ENCODE results near the gene TMEM231. TPM values are rescaled to one million over a fixed set of nuclear protein-coding genes. Genes with fewer than 3 reads are reported as not detected.
A peak's percentile ranks its signal among the peaks of the same experiment; 100 is the strongest.

The TMEM231 gene
- total and polyA plus RNA-seq, 9 of the 15 experiments (the other 6 are each of a cell fraction or from before 2014, with no cell fraction given) = 1.6 to 27.6 (median 9.1) TPM

DNA sequence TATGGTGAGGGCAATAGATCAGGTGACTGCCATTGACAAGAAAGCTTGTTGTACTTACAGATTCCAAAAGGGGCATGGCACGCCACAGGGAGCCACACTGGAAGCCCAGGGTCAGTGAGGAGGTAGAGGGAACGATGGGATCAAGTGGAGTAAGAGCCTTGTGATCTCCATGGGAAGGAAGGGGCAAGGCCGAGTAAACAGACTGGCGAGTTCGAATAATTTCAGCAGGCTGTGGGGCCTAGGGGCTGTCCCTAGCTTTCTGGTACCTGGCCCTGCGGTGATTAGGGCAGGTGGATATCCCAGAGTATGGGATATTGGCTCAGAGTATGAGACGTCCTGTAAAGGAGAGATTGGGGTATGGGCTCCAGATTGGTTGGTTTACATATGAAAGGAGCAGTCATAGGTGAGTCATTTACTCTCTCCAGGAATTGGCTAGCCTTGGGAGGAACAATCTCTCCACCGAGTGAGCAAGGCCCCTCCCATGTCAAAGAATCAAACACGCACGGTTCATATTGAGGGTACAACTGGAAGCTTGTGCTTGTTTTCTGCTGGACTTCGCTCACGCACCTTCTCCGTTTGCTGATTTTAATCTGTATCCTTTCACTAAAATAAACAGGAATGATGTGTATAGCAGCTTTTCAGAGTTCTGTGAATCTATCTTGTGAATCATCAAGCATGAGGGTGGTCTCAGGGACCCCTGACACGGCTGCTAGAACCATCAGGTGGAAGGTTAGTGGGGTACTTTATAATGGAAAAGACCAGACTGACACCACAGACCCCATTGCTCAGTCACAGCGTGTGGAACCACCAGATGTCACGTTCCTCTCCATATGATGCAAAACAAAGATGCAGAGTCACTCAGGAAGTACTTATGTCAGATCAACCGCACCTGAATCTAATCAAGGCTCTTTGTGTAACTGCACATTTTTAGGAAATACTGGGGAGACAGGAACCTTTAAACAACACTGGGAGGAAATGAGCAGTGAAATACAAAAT is 38.1 kb upstream of the TMEM231 start:
- DNase-seq (ENCODE audit: extremely low read depth in 1 of 4, low spot score in 3 of 4) (peak; percentile 41 to 73 (median 60)), FAIRE-seq (peak; percentile 92), ATAC-seq (peak; percentile 86)
- POLR2A ChIA-PET = interaction anchor here (1.5 kb wide), 1 partner anchor 21 kb away, joined by 3 read pairs; no protein-coding TSS in a partner anchor
- in situ Hi-C loops (cut with MboI) (no loop called here), intact Hi-C loops (cut with micrococcal nuclease) (loop anchor here (1.0 kb wide), 1 partner anchor 27 kb away; no protein-coding TSS in a partner anchor)
- Histone ChIP-seq H2AFZ (ENCODE audit: low read depth, low read length) (peak overlapping the region; percentile 82), H3K4me1 (replicated peaks in 1 of 2; ENCODE audit: control insufficient read depth in 2 of 2, insufficient read depth in 2 of 2, low read length in 2 of 2) (peaks cover 11 to 34% of the 10 kb centered on the region in 2 experiments; a peak in 4 of 5 replicates), H3K9me3 (replicated peaks; ENCODE audit: control insufficient read depth, insufficient read depth, low read depth, low read length) (no peaks in the 10 kb centered on the region), H3K9ac (ENCODE audit: insufficient read depth in 1 of 2, low read depth in 2 of 2, low read length in 2 of 2) (peak overlapping the region in 1 of 2 experiments; percentile 62; a peak in 3 of 4 replicates), H3K4me2 (ENCODE audit: insufficient read depth, low read length) (peak overlapping the region; percentile 72), H3K4me3 (no peak overlapping the region), H3K9me1 (ENCODE audit: control insufficient read depth, insufficient read depth, low read length) (no peaks in the 10 kb centered on the region), H4K20me1 (replicated peaks; ENCODE audit: control insufficient read depth, insufficient read depth, low read length) (no peaks in the 10 kb centered on the region), H3K79me2 (ENCODE audit: control insufficient read depth, insufficient read depth, low read length) (no peaks in the 10 kb centered on the region), H3K27ac (ENCODE audit: extremely low read depth, low read depth, low read length) (peak overlapping the region; percentile 79), H3K27me3 (ENCODE audit: control insufficient read depth in 2 of 2, insufficient read depth in 2 of 2, low read length in 2 of 2) (no peaks in the 10 kb centered on the region), H3K36me3 (ENCODE audit: control insufficient read depth, insufficient read depth, low read length) (peaks cover 5% of the 10 kb centered on the region; the same call in 1 of the 3 replicates)
- CTCF ChIA-PET (ENCODE audit: low intra/inter-chr PET ratio) = no interaction called here
- 24% methylated on average over 17 of the region's 17 CpGs for WGBS (ENCODE audit: insufficient coverage, low coverage, missing lambda C conversion rate)
- no TSS peak for BruUV-seq (replicated peaks)
- TF ChIP-seq ZNF175 (CRISPR knock-in tag; IDR thresholded peaks at IDR 0.05; ENCODE audit: low read depth) = peak; percentile 92
- no peak for TF ChIP-seq POU5F1 (IDR thresholded peaks at IDR 0.05; ENCODE audit: borderline replicate concordance, low read depth, low read length, partially characterized antibody)
- no peak for TF ChIP-seq HSF4 (CRISPR knock-in tag; IDR thresholded peaks at IDR 0.05; ENCODE audit: borderline replicate concordance)
- TF ChIP-seq SRSF9 (IDR thresholded peaks at IDR 0.05; ENCODE audit: borderline replicate concordance, low read depth, low read length) = no peak
- no peak for TF ChIP-seq FOXA1 (IDR thresholded peaks at IDR 0.05; ENCODE audit: borderline replicate concordance)
- peak; percentile 30 for TF ChIP-seq TBP (optimal IDR thresholded peaks at IDR 0.05; ENCODE audit: low read depth, low read length)
- 0 out of 2 replicates have a peak, but pooled peaks have one; percentile 16 for TF ChIP-seq IFI16 (CRISPR knock-in tag; IDR thresholded peaks at IDR 0.05)
- TF ChIP-seq RBM22 (IDR thresholded peaks at IDR 0.05; ENCODE audit: low read depth, low read length, poor library complexity, severe bottlenecking) = no peak
- TF ChIP-seq, protein P1, sequence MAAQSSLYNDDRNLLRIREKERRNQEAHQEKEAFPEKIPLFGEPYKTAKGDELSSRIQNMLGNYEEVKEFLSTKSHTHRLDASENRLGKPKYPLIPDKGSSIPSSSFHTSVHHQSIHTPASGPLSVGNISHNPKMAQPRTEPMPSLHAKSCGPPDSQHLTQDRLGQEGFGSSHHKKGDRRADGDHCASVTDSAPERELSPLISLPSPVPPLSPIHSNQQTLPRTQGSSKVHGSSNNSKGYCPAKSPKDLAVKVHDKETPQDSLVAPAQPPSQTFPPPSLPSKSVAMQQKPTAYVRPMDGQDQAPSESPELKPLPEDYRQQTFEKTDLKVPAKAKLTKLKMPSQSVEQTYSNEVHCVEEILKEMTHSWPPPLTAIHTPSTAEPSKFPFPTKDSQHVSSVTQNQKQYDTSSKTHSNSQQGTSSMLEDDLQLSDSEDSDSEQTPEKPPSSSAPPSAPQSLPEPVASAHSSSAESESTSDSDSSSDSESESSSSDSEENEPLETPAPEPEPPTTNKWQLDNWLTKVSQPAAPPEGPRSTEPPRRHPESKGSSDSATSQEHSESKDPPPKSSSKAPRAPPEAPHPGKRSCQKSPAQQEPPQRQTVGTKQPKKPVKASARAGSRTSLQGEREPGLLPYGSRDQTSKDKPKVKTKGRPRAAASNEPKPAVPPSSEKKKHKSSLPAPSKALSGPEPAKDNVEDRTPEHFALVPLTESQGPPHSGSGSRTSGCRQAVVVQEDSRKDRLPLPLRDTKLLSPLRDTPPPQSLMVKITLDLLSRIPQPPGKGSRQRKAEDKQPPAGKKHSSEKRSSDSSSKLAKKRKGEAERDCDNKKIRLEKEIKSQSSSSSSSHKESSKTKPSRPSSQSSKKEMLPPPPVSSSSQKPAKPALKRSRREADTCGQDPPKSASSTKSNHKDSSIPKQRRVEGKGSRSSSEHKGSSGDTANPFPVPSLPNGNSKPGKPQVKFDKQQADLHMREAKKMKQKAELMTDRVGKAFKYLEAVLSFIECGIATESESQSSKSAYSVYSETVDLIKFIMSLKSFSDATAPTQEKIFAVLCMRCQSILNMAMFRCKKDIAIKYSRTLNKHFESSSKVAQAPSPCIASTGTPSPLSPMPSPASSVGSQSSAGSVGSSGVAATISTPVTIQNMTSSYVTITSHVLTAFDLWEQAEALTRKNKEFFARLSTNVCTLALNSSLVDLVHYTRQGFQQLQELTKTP (IDR thresholded peaks at IDR 0.05; ENCODE audit: low read depth in 1 of 2, partially characterized antibody in 2 of 2) = peak; percentile 23 to 42
- TF ChIP-seq PHF21A (IDR thresholded peaks at IDR 0.05; ENCODE audit: borderline replicate concordance, low read depth) = peak; percentile 60; the same call in 1 of the 2 replicates
- TF ChIP-seq IRF9 (tag; IDR thresholded peaks at IDR 0.05) = peak; percentile 67; the same call in 1 of the 2 replicates
- peak; percentile 89 for TF ChIP-seq SMAD4 (CRISPR knock-in tag; conservative IDR thresholded peaks at IDR 0.05)
- TF ChIP-seq HMGN3 (IDR thresholded peaks at IDR 0.05; ENCODE audit: borderline replicate concordance, extremely low read depth, insufficient read length, low read depth, low read length) = no peak
- no peak for TF ChIP-seq SAFB2 (IDR thresholded peaks at IDR 0.05; ENCODE audit: borderline replicate concordance, low read depth, low read length, severe bottlenecking)
- TF ChIP-seq SOX6 (IDR thresholded peaks at IDR 0.05) = peak; percentile 85
